Stimulated activated CD8-positive, alpha-beta memory T cell treated with anti-CD3 and anti-CD28 coated beads, Interleukin-2, amount 100 ng/mL, for 1 hour (primary cell): Measurements from ENCODE around the gene IL6ST.
"Not testable (repeated sequence)": the region's sequence is repeated elsewhere in the genome, so short reads cannot be mapped to it uniquely, and the experiment has no call there.

ENCODE experiments used
- DNase-seq, 2 donors: peaks; one replicate each; pipeline ENCODE4 v3.0.0-alpha.2; 2020; ENCODE audit warnings: low read depth in 2 of 2

The IL6ST gene

GRCh38 chr5:55994495-55994997, at the start of gene IL6ST:
TSS of gene IL6ST (minus strand) at chr5:55994963. CDS start at chr5:55976278, 18,685 bp downstream.
- peak in 1 of 2 donors; percentile 12 for DNase-seq

- DNase-seq = no peak
Measured at GRCh38 chr5:56039985-56040384, 45.2 kb upstream of the IL6ST start.

GRCh38 chr5:56038206-56038605, 43.4 kb upstream of the IL6ST start:
- DNase-seq = not testable (repeated sequence)

- no peak for DNase-seq
Measured at GRCh38 chr5:56037531-56038010, 42.8 kb upstream of the IL6ST start.

GRCh38 chr5:56035394-56035793, 40.6 kb upstream of the IL6ST start:
- DNase-seq = not testable (repeated sequence)

- not testable (repeated sequence) for DNase-seq
Measured at GRCh38 chr5:56029871-56030630, 35.3 kb upstream of the IL6ST start.

- no peak for DNase-seq
Measured at GRCh38 chr5:56029457-56029856, 34.7 kb upstream of the IL6ST start.

GRCh38 chr5:56028708-56029107, 33.9 kb upstream of the IL6ST start:
- DNase-seq = no peak

GRCh38 chr5:56026863-56027300, 32.1 kb upstream of the IL6ST start:
- DNase-seq = no peak

GRCh38 chr5:56025151-56025885, 30.6 kb upstream of the IL6ST start:
- DNase-seq = no peak

GRCh38 chr5:56024810-56025150, 30.0 kb upstream of the IL6ST start:
- DNase-seq = no peak

GRCh38 chr5:56023296-56023695, 28.5 kb upstream of the IL6ST start:
- DNase-seq = no peak

GRCh38 chr5:56019306-56020272, 24.8 kb upstream of the IL6ST start:
- no peak for DNase-seq

GRCh38 chr5:56018832-56019231, 24.1 kb upstream of the IL6ST start:
- no peak for DNase-seq

GRCh38 chr5:56014701-56015100, 19.9 kb upstream of the IL6ST start:
- DNase-seq = not testable (repeated sequence)

- DNase-seq = not testable (repeated sequence)
Measured at GRCh38 chr5:56013939-56014338, 19.2 kb upstream of the IL6ST start.

- no peak for DNase-seq
Measured at GRCh38 chr5:56012281-56012963, 17.7 kb upstream of the IL6ST start.

GRCh38 chr5:56011835-56012234, 17.1 kb upstream of the IL6ST start:
- no peak for DNase-seq

GRCh38 chr5:56010431-56010830, 15.7 kb upstream of the IL6ST start:
- no peak for DNase-seq

- no peak for DNase-seq
Measured at GRCh38 chr5:56006600-56006999, 11.8 kb upstream of the IL6ST start.

GRCh38 chr5:56006094-56006493, 11.3 kb upstream of the IL6ST start:
- DNase-seq = no peak
